PFSK-1 (cell line): ENCODE data around the gene CCDC88C.

Experiments
- FOXP2 ChIP-seq: optimal IDR thresholded peaks from 2 replicates; pipeline ENCODE3; 2011; ENCODE audit warnings: borderline replicate concordance, control low read depth, inconsistent platforms; ENCODE audit not compliant: insufficient read depth; ENCODE audit errors: extremely low read length, extremely low read depth
- POLR2AphosphoS5 ChIP-seq: IDR thresholded peaks from 2 replicates; pipeline ENCODE4 v1.6.1; 2012; ENCODE audit warnings: low read depth, mild to moderate bottlenecking, control low read depth, low read length, moderate library complexity
- REST ChIP-seq, 2 experiments: IDR thresholded peaks; 2 replicates each; pipeline versions ENCODE4 v1.6.1 to v1.8.0; 2011 to 2012; ENCODE audit warnings: low read depth in 2 of 2, low read length in 2 of 2, control low read depth in 1 of 2, inconsistent platforms in 1 of 2, mild to moderate bottlenecking in 1 of 2, moderate library complexity in 1 of 2; ENCODE audit not compliant: insufficient read depth in 1 of 2
- SIN3A ChIP-seq: IDR thresholded peaks from 2 replicates; pipeline ENCODE4 v1.6.1; 2012; ENCODE audit warnings: mild to moderate bottlenecking, low read length, moderate library complexity, borderline replicate concordance; ENCODE audit not compliant: insufficient read depth
- TAF1 ChIP-seq: IDR thresholded peaks from 2 replicates; pipeline ENCODE4 v1.6.1; 2012; ENCODE audit warnings: low read length, control low read depth, borderline replicate concordance; ENCODE audit not compliant: insufficient read depth

The CCDC88C gene

DNA sequence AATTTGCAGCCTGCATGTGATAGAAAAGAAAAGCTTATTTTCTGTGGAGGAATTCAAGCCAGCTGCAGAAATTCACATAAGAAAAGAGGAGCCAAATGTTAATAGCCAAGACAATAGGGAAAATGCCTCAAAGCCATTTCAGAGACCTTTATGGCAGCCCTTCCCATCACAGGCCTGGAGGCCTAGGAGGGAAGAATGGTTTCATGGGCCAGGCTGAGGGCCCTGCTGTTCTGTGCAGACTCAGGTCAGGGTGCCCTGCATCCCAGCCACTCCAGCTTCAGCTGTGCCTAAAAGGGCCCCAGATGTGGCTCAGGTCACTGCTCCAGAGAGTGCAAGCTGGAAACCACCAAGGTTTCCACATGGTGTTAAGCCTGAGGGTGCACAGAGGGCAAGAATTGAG is 21.2 kb upstream of the CCDC88C start:
- TF ChIP-seq TAF1 (no peak), FOXP2 (no peak), REST (IDR thresholded peaks at IDR 0.05; ENCODE audit: insufficient read depth in 1 of 2, low read depth in 2 of 2, low read length in 2 of 2) (no peak), SIN3A (no peak), POLR2AphosphoS5 (no peak)

DNA sequence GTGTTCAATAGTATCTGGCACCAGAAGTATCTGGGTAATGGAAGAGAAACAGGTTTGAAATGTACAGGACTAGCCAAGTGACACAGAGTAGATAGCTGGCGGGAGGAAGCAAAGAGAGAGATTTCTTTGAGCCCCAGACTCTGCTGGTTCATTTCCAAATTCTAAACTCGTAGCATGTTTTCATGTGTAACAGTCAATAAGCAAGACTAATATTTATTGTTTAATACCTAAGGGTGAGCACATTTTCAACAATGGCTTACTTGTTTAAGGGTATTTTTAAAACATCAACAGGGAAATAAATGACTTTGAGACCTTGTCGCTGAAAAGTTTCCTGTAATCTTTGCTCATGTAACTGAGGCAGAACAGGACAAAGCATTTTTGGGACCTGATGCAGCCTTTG is 11.8 kb upstream of the CCDC88C start:
- no peak for TF ChIP-seq FOXP2
- no peak for TF ChIP-seq TAF1
- TF ChIP-seq POLR2AphosphoS5, result no peak
- no peak for TF ChIP-seq SIN3A
- no peak for TF ChIP-seq REST (IDR thresholded peaks at IDR 0.05; ENCODE audit: insufficient read depth in 1 of 2, low read depth in 2 of 2, low read length in 2 of 2)

- no peak for TF ChIP-seq SIN3A
- TF ChIP-seq FOXP2, result no peak
- TF ChIP-seq REST (IDR thresholded peaks at IDR 0.05; ENCODE audit: insufficient read depth in 1 of 2, low read depth in 2 of 2, low read length in 2 of 2), result no peak
- no peak for TF ChIP-seq TAF1
- no peak for TF ChIP-seq POLR2AphosphoS5
These were observed 7.4 kb upstream of the CCDC88C start for GRCh38 chr14:91424813-91425530.

- TF ChIP-seq TAF1 (no peak), FOXP2 (no peak), POLR2AphosphoS5 (no peak), REST (IDR thresholded peaks at IDR 0.05; ENCODE audit: insufficient read depth in 1 of 2, low read depth in 2 of 2, low read length in 2 of 2) (no peak), SIN3A (no peak)
These were observed 3.1 kb upstream of the CCDC88C start for GRCh38 chr14:91420686-91421085.

- no peak for TF ChIP-seq REST (IDR thresholded peaks at IDR 0.05; ENCODE audit: insufficient read depth in 1 of 2, low read depth in 2 of 2, low read length in 2 of 2)
- TF ChIP-seq FOXP2, result no peak
These were observed 1.8 kb upstream of the CCDC88C start for GRCh38 chr14:91419451-91419850.
